GM21717 (cell line): ENCODE results near the gene ABLIM1.

Source experiments
- ATAC-seq: cut with Tn5 transposase; IDR thresholded peaks from one replicate; pipeline ENCODE4 v1.9.1; 2021; ENCODE audit warnings: mild to moderate bottlenecking, moderate library complexity; ENCODE audit not compliant: unreplicated experiment

Gene ABLIM1

DNA sequence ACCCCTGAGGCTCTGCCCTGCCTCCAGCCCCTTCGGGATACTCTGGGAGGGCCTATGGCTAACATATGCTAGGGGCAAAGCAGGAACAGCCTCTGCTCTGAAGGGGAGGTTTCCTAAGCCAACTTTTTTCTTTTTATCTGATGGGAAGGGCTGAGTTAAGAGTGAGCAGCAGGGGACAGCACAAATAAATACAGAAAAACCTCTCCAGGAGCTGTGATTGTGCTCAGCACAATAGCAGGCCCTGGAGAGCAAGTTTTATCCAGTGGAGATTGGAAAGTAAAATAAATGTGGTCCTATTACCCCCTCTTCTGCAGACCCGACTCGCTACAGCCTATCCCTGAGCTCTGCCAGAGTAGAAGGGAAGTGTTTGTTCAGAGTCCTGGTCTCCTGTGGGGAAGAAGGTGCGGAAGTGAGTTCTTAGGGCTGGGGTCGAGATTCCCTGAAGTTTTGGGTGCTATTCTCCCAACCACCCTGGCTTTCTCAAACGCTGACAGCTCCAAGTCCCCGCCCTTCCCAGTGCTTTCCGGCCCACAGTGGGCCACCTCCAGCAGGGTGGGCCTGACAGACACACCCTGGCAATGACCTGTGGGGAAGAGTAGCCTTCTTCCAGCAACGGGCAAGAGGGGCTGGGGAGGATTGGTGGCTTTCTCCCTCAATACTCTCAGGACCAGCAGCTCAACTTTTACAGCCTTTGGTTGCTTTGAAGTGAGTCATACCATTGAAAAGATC is 230.8 kb downstream of the ABLIM1 start:
- ATAC-seq: no peak

DNA sequence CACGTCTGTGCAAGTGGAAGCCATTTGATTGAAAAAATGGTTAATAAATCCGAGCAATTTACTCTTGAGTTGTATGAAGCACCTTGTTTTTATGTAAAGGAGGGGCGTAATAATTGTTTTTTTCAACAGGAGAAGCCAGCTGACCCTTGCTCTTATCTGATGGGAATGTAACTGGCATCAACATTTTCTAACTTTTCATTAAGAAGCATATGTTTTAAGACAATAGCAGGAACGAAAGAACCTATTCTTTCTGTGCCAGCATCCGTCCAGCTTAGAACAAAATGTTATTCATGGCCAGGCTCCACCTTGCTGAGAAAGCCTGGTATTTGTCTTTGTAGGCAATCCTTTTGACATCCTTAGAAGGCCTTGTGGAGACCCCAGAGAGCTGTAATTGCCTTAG is 231.6 kb downstream of the ABLIM1 start:
- no peak for ATAC-seq

DNA sequence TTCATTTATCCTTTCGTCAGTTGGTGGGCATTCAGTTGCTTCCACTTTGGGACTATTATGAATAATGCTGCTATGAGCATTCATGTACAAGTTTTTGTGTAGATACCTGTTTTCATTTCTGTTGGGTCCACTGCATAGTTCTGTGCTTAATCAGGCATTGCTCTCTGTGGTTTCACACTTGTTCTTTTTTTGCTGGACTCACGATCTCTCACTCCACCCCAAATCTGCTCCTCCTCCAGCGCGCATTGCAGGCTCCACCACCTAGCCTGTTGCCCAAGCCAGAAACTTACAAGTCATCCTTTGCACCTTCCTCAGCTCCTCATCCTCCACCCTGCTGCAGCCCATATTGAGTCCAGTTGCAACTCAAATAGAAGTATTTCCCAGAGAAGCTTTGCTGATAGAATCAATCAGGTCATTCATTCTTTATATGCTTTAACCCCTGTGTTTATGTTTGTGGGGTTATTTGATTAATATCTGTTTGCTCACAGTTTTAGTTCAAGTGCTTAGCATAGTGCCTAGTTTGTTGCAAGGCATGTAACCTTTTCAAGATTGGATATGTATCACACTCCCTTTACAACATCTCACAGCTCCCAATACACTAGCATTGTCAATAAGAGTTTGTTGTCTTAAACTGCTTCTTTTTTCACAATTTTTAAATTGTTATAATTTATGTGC is 237.1 kb downstream of the ABLIM1 start:
- no peak for ATAC-seq

DNA sequence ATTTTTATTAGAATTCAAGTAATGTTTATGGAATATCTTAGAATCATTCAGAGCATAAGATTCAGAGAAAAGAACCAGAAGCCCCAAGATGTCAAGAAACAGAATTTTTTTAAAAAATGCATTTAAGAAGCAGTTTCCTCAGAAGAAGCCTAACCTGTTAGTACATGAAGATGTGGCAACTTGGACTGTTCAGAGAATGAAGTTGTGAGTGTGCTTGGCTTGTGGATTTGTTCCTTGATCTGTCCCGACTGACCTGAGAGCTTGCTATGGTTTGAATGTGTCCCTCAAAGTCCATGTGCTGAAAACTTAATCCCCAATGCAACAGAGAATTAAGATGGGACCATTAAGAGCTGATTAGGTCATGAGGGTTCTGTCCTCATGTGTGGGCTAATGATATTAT is 240.0 kb downstream of the ABLIM1 start:
- no peak for ATAC-seq

DNA sequence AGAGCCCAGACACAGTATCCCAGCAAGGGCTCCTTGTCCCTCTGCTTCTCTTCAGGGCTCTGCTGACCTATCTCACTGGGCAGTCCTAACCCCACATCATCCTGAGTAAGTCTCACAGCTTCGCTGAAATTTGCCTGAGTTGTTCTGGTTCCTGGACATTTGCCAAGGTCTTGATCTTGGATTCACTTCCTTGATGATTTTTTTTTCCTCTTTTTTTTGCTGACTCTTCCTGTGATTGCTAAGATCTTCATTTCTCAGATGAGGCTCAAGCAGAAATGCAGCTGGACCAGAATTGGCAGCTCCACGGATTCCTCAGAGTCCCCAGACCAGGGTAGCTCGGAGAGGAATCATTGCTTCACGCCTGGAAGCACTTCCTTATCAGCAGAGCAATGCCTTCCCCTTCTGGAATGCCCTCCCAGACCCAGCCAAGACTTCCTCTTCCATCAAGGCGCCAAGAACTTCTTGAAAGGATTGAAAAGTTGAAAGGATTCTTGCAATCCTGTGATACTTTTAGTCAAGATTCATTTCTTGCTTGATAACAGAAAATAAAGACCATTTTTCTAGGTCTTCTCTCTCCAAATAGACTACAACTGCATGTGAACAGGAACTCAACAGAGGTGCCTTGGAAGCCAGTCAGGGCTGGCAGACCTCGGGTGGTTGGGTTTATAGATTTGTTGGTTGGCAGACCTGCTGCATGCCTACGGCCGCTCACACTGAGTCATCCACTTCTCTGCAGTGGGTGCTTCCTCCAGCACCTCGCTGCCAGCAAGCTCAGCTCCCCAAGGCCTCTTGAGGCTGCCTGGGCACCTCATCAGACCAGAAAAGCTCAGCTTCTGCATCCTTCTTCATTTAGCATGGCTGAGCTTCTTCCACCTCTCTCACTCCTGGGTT is 244.9 kb downstream of the ABLIM1 start:
- no peak for ATAC-seq

DNA sequence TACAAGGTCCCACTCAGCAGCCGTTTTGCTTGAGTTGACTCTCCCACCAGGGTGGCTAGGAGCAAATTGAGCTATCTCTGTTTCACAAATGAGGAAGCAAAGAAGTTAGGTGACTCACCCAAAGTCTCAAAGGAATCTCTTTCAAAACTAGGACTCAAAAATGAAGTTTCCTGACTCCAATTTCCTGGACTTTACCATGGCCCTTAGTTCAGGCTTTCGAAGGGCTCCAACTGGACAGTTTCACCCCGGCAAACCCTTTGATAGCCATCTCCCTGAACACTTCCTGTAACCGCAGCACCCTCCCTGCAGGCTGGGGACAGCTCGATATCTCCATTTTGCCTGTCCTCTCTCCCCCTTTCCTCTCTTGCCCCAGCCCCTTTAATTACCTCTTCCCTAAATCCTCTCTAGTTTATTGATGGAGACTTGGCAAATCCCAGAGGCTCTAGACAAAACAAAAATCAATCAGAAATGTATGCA is 249.1 kb downstream of the ABLIM1 start:
- no peak for ATAC-seq

DNA sequence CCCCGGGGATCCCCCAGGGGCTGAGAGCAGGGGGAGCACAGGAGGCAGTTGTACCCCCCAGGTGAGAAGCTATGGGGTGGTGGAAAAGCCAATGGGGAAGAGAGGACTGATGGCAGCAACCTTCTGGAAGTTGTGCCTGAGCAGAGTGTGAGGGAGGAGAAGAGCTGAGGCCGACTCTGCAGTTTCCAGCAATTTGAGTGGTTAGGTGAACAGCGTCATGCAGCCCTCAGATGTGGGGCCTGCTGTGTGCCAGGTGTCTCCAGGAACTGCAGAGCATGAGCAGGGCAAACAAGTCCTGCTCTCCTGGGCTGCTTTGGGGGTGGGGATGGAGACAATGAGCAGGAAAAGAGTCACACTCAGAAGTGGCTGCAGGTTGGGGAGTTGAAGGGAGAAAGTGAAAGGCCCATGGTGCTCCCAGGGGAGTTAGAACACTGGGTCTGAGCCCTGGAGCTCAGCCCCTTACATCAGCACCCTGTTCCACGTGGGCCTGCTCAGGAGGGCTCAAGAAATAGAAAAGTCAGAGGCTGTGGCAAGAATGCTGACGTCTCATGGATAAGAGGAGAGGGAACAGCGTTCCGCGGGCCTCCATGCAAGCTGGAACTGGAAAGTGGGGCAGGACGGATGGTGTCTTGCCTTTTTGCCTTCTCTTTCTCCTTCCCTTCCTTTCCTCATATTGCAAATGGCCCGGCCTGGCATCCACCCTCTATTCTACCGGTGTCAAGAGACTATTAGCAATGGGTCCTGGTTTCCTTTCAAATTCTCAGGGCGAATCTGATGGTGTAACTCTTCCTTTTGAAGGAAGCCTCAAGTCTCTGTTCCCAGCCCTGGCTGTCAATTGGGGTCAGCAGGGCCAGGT is 249.7 kb downstream of the ABLIM1 start:
- ATAC-seq: no peak

DNA sequence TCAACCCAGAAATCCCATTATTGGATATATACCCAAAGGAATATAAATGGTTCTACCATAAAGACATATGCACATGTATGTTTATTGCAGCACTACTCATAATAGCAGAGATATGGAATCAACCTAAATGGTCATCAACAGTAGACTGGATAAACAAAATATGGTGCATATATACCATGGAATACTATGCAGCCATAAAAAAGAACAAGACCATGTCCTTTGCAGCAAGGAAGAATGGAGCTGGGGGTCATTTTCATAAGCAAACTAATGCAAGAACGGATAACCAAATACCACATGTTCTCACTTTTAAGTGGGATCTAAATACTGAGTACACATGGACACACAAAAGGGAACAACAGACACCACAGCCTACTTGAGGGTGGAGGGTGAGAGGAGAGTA is 251.6 kb downstream of the ABLIM1 start:
- no peak for ATAC-seq

DNA sequence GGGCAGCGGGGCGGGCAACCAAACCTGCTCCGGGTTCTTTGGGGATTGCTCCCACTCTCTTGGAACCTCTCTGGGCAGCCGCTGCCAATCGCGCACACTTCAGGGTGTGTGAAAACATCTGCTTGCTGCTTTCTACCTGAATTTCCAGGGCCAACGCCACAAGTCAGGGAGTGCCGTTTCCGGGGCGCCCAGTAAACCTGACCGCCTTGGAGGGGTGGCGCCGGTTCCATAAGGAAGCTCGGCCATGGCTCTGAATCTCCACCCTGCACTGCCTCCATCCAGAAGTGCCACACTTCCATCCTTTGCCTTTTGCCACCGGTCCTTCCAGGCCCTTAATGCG is 253.1 kb downstream of the ABLIM1 start:
- no peak for ATAC-seq

DNA sequence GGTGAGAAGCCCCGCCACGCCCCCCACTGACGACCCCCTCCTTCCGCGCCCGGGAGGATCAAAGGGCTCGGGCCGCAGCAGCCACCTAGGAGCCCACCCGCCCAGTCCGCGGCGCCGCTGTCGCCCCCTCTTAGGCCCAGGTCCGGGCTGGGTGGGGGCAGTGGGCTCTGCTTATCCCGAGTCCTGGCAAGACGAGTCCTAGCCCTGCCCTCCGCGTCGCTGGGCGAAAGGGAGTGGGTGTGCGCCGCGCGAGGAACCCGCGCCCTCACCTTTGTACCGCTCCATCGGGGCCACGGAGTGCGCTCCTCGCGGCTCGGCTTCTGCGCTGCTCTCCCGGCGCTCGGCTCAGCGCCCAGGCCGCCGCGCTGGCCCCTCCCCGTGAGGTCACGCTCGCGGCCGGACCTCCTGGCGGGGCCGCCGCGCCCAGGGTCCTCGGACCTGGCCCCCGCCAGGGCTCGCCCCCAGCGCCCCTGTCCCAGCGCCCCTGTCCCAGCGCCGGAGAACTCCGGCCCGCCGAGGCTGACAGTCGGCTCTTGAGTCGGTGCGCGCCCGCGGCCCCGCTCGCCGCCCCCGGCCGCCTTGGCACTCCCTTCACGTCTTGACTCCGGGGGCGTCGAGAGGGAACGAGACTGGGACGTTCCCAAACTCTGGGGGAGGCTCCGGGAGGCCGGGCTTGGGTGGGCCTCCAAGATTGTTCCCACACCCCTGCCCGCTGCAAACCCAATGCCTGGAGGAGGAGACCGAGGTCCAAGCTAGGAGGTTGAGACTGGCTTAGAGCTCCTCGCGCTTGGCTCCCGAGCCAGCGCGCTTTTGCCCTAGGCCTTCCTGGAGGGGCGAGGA is 253.7 kb downstream of the ABLIM1 start, which contains the start of gene AFAP1L2:
Gene AFAP1L2, minus strand, starts transcription at position 332 of the 840 bp plus-strand sequence. Its CDS starts 47 bp downstream, at position 285.
- ATAC-seq: no peak

DNA sequence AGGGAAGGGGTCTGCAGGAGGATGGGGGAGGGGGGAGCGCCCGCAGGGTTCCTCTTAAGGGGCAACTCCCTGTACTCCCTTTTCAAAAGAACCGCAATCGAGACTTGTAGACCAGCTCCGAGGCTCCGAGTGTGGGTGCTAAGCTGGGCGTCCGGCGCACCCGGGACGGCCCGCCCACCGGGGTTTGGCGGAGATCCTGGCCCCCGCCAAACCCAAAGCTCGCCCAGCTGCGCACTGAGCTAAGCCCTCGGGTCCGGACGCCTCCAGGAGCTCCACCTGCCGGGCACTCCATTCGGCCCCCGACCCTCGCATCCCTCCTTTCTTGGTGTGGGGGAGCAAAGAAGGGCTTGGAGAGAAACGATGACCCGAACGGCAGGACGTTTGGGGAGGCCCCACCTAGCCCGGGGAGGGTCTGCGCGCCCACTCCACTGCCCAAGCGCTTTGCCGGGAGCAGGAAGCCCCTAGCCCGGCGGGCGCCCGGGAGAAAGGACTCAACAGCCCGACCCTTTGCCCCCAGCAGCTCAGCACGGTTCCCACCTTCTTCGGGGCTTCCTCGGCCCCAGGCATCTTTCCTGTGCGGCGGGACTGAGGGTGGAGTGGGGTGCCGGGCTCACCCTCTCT is 254.4 kb downstream of the ABLIM1 start:
- no peak for ATAC-seq

DNA sequence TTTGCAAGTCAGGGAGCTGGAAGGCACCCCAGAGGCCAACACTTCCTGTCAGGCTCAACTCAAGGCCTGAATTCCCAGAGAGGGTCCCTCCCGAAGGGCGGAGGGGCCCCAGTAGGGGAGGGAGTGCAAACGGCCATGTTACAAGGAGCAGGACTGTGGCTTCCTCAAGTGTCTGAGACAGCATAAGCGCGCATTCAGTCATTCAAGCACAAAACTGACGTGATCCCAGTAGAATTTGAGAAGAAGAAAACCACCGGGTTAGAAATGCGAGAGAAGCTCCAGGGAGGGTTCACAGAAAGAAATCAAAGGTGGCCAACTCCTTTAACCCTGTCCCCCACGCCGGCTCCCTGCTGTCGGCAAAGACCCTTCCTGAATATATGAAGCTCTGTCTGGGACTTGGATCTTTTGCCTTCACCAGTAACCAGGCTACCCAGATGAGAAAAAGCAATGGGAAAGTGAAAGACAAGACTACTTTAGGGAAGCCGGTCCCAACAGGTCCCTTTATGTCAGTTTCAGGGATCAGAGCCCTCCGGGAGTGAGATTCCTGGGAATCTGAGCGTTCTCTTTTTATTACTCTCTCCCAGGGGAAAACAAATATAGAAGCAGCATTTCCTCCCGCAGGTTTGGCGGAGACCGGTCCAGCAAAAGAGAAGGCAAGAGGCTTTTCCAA is 255.1 kb downstream of the ABLIM1 start:
- ATAC-seq: no peak

DNA sequence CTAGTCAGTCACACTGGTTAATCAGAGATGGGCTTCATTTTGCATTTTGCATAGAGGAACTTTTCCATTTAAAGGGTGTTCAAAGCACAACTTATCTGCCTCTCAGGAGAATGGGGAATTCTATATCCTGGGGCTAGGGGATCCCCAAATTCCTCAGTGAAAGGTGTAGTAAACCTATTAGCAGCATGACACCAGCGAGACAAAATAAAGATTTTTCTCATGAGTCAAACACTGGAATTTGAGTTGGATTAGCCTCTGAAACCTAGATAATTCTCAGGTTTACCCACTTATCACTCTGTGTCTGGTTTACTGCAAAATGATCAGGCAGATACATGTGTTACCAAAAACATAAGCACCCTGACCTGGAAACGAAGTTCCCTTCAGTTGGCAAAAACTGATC is 255.8 kb downstream of the ABLIM1 start:
- no peak for ATAC-seq

DNA sequence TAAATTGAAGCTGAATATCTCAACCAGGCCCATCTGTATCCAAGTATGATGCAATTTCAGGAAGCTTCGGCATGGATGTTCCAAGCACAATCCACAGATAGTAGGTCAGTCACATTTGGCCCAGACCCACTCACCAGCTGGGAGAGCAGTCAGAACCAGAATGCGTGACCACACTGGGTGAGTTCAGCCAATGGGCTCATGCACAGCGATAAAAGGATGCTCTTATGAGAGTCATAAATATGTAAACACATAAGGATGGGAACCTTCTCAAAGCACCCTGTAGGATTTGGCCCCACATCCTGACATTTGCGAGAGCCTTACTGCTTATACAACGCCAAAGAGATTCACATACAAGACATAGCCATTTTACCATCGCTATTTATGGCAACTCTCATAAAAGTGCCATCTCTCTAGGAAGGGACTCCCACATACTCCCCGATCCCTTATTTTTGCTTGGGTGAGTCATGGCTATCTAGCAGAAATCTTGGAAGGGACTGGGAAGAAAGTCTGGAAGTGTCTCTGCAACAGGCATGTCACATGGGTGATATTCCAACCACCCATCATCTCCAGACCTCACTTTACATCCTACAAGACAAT is 256.8 kb downstream of the ABLIM1 start:
- no peak for ATAC-seq

DNA sequence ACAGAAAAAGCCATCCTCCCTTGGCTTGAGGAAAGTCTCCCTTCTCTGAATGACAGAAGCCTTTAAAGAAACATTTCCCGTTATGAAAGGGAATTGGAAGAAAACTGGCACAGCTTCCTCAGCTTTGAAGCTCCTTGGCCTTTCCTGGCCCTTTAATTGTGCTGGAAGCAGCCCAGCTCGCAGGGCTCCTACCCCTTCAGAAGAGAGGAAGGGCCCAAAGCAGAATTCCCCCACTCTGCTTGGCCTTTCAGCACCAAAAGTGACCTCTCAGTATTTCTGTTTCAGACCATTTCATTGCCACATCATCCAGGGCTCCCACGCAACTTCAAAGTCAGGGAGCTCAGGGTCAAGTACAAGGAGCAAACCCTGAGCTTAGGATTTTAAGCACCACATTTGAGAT is 258.0 kb downstream of the ABLIM1 start:
- no peak for ATAC-seq

DNA sequence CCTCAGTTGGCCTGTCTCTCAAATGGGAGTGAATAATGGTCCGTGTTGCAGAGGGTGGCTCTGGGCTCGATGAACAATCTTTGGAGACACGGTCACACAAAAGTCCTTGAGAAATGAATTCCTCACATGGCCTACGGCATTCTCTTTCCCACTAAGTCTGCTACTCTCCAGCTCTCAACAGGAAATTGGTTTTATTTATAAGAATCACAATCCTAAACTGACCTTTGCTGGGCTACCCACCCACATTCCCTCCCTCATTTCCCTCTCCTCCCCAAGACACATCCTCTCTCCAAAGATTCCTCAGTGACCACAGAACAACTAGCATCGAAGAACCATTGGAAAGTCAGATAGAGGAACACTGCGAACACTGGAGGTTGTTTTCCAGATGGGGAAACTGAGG is 258.5 kb downstream of the ABLIM1 start:
- ATAC-seq: no peak

DNA sequence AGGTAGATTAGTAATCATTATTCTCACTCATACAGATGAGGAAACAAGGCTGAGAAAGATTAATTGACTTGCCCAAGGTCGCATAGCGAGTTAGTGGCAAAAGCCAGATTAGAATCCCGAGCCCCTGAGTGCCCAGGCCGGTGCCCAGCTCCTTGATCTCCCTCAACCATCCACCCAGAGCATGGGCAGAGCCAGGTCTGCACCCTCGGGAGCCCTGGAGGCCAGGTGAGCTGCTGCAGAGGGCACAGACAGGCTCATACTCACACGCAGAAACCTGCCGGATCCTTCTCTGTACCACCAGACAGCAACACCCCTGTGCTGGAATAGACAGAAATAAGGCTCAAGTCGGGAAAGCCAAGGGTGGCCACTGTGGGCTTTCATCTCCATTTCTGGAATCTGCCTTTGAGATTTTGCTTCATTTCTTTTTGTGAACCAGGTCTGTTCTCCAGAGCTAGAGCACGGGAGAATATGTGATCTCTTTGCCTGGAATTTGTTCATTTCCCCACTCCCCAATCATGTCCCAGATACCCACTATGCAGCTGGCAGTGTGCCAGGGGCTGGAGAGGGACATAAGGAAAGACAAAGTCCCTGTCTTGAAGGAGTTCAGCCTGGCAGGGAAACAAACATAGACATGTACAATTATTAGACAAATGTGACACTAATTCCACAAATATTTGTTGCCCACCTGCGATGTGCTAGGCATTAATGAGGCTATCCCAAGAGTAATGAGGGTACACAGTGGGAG is 259.3 kb downstream of the ABLIM1 start:
- ATAC-seq: no peak
